OCI-LY1 (cell line): ENCODE data around the gene IL13RA2.

ENCODE experiments used
- H2AFZ ChIP-seq: fragments of 200-600 bp; sonication (generic), shearing (Covaris generic); 2 replicates; pipeline ENCODE4 v1.6.0; 2014; ENCODE audit warnings: antibody characterized with exemption, mild to moderate bottlenecking, low read length
- H3F3A ChIP-seq: fragments of 200-600 bp; sonication (generic), shearing (Covaris generic); 2 replicates; pipeline ENCODE4 v1.6.0; 2014; ENCODE audit warnings: mild to moderate bottlenecking, antibody characterized with exemption, low read length, moderate library complexity; ENCODE audit not compliant: insufficient read depth
- H3K27ac ChIP-seq: fragments of 200-600 bp; sonication (generic); 2 replicates; pipeline ENCODE4 v1.5.1; 2014; ENCODE audit warnings: low read length, mixed run types, mild to moderate bottlenecking, low read depth; ENCODE audit not compliant: poor library complexity, severe bottlenecking
- H3K27me3 ChIP-seq: fragments of 200-600 bp; sonication (generic); 2 replicates; pipeline ENCODE4 v1.6.0; 2014; ENCODE audit warnings: antibody characterized with exemption, mild to moderate bottlenecking, low read length, moderate library complexity; ENCODE audit not compliant: insufficient read depth
- H3K36me3 ChIP-seq: fragments of 200-600 bp; sonication (generic); 2 replicates; pipeline ENCODE4 v1.6.1; 2014; ENCODE audit warnings: mild to moderate bottlenecking, antibody characterized with exemption, low read length, moderate library complexity, mixed read lengths; ENCODE audit not compliant: insufficient read depth
- H3K4me1 ChIP-seq: fragments of 200-600 bp; sonication (generic); 2 replicates; pipeline ENCODE4 v1.5.1; 2014; ENCODE audit warnings: mild to moderate bottlenecking, low read length, moderate library complexity; ENCODE audit not compliant: insufficient read depth, severe bottlenecking
- H3K4me2 ChIP-seq: fragments of 200-600 bp; sonication (generic), shearing (Covaris generic); 2 replicates; pipeline ENCODE4 v1.6.1; 2014; ENCODE audit warnings: low read length
- H3K4me3 ChIP-seq: fragments of 200-600 bp; sonication (generic); 2 replicates; pipeline ENCODE4 v1.5.1; 2014; ENCODE audit warnings: low read length, low read depth, mild to moderate bottlenecking, mixed read lengths; ENCODE audit not compliant: poor library complexity, severe bottlenecking
- H3K79me2 ChIP-seq: fragments of 200-600 bp; shearing (Covaris generic); 2 replicates; pipeline ENCODE4 v1.6.1; 2016; ENCODE audit warnings: mixed run types, low read length, mixed read lengths; ENCODE audit not compliant: insufficient read depth
- H3K9ac ChIP-seq: fragments of 200-600 bp; sonication (generic), shearing (Covaris generic); 2 replicates; pipeline ENCODE4 v1.6.1; 2014; ENCODE audit warnings: mild to moderate bottlenecking, low read length, mixed read lengths
- H3K9me2 ChIP-seq: fragments of 200-600 bp; sonication (generic), shearing (Covaris generic); 2 replicates; pipeline ENCODE4 v1.6.1; 2014; ENCODE audit warnings: low read depth, mild to moderate bottlenecking, low read length, mixed read lengths
- H3K9me3 ChIP-seq: fragments of 200-600 bp; shearing (Covaris generic); 2 replicates; pipeline ENCODE4 v1.6.1; 2014; ENCODE audit warnings: low read length, mixed read lengths
- H4K20me1 ChIP-seq: fragments of 200-600 bp; sonication (generic), shearing (Covaris generic); 2 replicates; pipeline ENCODE4 v1.6.0; 2016; ENCODE audit warnings: mild to moderate bottlenecking, low read length; ENCODE audit not compliant: insufficient read depth
- EZH2 ChIP-seq: fragments of 200-600 bp; sonication (generic), shearing (Covaris generic); IDR thresholded peaks from 2 replicates; pipeline ENCODE4 v1.8.0; 2017; ENCODE audit warnings: borderline replicate concordance, mixed run types, mild to moderate bottlenecking, antibody characterized with exemption, low read length, moderate library complexity, mixed read lengths
- TF ChIP-seq, protein P1 (sequence below): fragments of 200-600 bp; sonication (generic), shearing (Covaris generic); IDR thresholded peaks from 2 replicates; pipeline ENCODE4 v1.5.1; 2017; ENCODE audit warnings: mild to moderate bottlenecking, antibody characterized with exemption, low read length, moderate library complexity, mixed read lengths

Gene IL13RA2

DNA sequence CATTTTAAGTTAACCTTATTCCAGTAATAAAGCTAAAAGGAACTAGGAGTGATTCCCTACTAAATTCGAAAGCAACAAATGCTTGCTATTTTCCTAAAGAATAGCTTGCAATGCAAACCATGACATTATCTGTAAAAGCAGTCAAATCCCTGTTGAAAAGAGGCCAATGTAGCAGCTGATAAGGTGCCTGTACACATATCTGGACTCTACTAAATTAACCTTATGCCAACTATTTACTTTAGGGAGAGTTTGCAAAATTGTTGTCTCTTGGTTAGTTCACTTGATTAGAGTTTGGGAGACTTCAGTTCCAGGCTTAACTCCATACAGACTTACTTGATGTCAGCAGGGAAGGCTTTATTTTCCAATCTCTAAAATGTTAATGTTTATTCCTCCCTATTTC is 6.0 kb downstream of the IL13RA2 start:
- H2AFZ ChIP-seq: no peak overlapping the region
- no peaks in the 10 kb centered on the region for H3K79me2 ChIP-seq
- H3K36me3 ChIP-seq: no peaks in the 10 kb centered on the region
- no peak overlapping the region for H3K9ac ChIP-seq
- H3K4me1 ChIP-seq: no peaks in the 10 kb centered on the region
- H3K27me3 ChIP-seq: no peaks in the 10 kb centered on the region
- H4K20me1 ChIP-seq: no peaks in the 10 kb centered on the region
- no peaks in the 10 kb centered on the region for H3K9me3 ChIP-seq
- no peaks in the 10 kb centered on the region for H3F3A ChIP-seq
- H3K4me3 ChIP-seq: no peak overlapping the region
- H3K27ac ChIP-seq: no peak overlapping the region
- no peak overlapping the region for H3K4me2 ChIP-seq
- H3K9me2 ChIP-seq: no peaks in the 10 kb centered on the region
- TF ChIP-seq EZH2: no peak
- TF ChIP-seq, protein P1, sequence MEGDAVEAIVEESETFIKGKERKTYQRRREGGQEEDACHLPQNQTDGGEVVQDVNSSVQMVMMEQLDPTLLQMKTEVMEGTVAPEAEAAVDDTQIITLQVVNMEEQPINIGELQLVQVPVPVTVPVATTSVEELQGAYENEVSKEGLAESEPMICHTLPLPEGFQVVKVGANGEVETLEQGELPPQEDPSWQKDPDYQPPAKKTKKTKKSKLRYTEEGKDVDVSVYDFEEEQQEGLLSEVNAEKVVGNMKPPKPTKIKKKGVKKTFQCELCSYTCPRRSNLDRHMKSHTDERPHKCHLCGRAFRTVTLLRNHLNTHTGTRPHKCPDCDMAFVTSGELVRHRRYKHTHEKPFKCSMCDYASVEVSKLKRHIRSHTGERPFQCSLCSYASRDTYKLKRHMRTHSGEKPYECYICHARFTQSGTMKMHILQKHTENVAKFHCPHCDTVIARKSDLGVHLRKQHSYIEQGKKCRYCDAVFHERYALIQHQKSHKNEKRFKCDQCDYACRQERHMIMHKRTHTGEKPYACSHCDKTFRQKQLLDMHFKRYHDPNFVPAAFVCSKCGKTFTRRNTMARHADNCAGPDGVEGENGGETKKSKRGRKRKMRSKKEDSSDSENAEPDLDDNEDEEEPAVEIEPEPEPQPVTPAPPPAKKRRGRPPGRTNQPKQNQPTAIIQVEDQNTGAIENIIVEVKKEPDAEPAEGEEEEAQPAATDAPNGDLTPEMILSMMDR: no peak

DNA sequence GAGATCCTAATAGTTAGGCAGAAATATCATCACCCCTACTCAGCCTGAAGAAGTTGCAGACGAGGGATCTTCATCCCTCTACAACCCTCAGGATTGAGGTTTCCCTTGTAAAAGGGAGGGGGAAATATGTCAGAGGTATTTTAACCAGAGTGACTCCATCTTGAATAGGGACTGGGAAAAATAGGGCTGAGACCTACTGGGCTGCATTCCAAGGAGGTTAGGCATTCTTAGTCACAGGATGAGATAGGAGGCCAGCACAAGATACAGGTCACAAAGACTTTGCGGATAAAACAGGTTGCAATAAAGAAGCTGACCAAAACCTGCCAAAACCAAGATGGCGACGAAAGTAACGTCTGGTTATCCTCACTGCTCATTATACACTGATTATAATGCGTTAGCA is 17.5 kb downstream of the IL13RA2 start:
- Histone ChIP-seq H3K79me2 (no peaks in the 10 kb centered on the region), H3K4me2 (no peak overlapping the region), H3K4me3 (no peak overlapping the region), H3K9me2 (no peaks in the 10 kb centered on the region), H3K9ac (no peak overlapping the region), H2AFZ (no peak overlapping the region), H4K20me1 (no peaks in the 10 kb centered on the region), H3K36me3 (no peaks in the 10 kb centered on the region), H3K27ac (no peak overlapping the region), H3F3A (no peaks in the 10 kb centered on the region), H3K4me1 (no peaks in the 10 kb centered on the region), H3K9me3 (no peaks in the 10 kb centered on the region), H3K27me3 (no peaks in the 10 kb centered on the region)
- no peak for TF ChIP-seq EZH2
- TF ChIP-seq, protein P1: no peak

DNA sequence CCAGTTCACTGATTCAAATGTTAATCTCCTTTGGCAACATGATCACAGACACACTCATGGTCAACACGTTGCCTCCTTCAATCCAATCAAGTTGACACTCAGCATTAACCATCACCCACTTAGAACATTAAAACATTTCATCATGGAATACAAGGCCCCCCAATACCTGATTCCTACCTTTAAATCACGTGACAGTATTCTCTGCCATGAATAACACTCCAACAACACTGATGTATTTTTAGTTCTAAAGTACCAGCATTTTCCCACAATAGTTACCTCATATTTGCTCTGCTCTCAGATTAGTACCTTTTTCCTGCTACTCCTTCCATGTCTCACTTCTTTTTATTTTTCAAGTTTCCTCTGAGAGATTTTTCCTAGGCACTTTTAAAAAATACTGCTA is 19.6 kb downstream of the IL13RA2 start:
- H3K4me2 ChIP-seq: no peak overlapping the region
- H4K20me1 ChIP-seq: no peaks in the 10 kb centered on the region
- no peaks in the 10 kb centered on the region for H3F3A ChIP-seq
- no peaks in the 10 kb centered on the region for H3K4me1 ChIP-seq
- H3K79me2 ChIP-seq: no peaks in the 10 kb centered on the region
- H3K27me3 ChIP-seq: no peaks in the 10 kb centered on the region
- no peak overlapping the region for H3K9ac ChIP-seq
- H2AFZ ChIP-seq: no peak overlapping the region
- no peaks in the 10 kb centered on the region for H3K9me3 ChIP-seq
- no peak overlapping the region for H3K4me3 ChIP-seq
- no peaks in the 10 kb centered on the region for H3K9me2 ChIP-seq
- no peaks in the 10 kb centered on the region for H3K36me3 ChIP-seq
- TF ChIP-seq EZH2: no peak
- TF ChIP-seq, protein P1: no peak
- no peak overlapping the region for H3K27ac ChIP-seq
